SH-SY5Y (cell line): ENCODE results near the gene CIDEA.
A peak's percentile ranks its signal among the peaks of the same experiment; 100 is the strongest.

ENCODE experiments used
- GATA2 ChIP-seq: IDR thresholded peaks from 2 replicates; pipeline ENCODE4 v1.6.1; 2011; ENCODE audit warnings: mild to moderate bottlenecking, low read depth, low read length
- GATA3 ChIP-seq: IDR thresholded peaks from 2 replicates; pipeline ENCODE4 v1.6.1; 2011; ENCODE audit warnings: low read depth, mild to moderate bottlenecking, low read length, moderate library complexity

The CIDEA gene

DNA sequence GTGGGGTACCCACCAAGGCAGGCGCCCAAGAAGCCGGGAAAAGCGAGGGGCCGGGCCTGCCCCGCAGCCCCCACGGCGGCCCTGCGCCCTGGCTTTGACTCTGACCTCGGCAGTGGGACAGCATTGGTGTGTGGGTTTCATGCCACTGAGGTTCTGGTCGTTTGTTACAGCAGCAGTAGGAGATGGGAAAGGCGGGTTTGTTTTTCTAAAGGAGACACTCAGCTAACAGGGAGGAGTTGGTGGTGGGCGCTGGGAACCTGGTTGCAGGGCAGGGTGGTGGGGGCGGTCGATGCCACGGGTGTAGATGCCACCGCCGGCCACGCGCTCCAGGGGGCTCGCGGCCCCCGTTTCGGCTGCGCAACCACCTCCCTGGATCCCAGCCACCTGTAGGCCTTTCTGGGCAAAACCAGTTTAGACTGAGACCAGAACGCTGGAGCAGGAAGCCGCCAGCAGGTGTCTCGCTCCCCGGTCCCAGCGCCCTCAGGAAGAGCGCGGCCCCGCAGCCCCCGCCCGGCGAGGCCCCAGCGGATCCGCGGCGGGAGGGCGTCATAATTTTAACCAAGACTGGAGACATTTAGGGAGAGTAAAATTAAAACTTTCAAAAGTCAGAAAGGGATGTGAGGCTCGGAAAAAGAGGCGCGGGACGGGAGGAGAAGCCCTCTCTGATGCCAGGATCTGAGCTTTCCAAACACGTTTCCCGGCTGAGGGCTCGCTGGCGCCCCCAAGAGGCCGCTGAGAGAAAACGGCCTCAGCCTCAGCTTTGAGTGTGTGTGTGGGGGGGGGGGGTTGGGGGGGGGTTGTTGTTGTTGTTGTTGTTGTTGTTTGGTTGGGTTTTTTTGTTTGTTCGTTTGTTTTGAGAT lies 17.4 kb downstream of the CIDEA start:
- TF ChIP-seq GATA2 (no peak), GATA3 (no peak)

DNA sequence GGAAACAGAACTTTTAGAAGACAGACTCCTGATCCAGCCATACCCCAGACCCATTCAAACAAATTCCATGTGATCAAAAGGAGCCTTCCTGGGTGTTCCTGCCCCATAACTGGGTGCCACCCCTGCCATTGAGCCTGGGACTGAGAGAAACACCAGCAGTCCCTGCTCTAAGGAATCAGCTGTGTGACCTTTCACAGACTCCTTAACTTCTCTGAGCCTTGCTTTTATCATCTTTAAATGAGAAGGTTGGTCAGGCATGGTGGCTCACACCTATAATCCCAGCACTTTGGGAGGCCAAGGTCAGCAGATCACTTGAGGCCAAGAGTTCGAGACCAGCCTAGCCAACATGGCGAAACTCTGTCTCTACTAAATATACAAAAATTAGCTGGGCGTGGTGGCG lies 20.6 kb downstream of the CIDEA start:
- TF ChIP-seq GATA3: no peak
- no peak for TF ChIP-seq GATA2

DNA sequence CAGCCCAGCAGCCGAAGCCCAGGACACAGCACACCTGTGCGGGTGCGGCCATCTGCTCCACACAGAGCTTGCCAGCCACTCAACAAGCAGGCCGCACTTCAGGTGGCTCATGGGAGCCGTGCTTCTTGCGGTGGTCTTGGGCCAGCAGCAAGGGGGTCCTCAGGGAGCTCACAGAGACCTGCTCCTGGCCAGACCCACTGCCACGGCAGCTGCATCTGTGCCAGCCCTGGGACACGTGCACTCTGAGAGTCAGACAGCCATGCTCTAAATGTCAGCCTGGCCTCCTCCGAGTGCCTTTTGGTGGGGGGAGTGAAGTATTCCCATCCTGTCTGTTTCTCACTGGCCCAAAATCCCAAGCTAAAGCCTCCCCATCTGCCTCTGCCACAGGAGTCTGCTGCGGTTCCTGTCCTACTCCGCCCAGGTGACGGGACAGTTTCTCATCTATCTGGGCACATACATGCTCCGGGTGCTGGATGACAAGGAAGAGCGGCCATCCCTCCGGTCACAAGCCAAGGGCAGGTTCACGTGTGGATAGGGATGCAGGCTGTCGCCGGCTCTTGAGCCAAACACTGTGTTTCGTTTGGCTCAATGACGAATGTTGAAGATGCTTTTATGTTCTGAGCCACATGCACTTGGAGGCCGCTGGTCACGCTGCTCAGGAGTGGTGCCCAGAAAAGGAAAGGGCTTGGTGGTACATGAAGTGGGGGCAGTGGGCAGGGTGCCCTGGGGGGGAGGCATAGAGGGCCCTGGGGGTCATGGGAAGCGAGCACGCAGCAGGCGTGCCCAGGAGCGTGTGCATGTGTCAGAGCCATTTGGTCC lies 22.8 kb downstream of the CIDEA start:
- TF ChIP-seq GATA3 (no peak), GATA2 (no peak)

DNA sequence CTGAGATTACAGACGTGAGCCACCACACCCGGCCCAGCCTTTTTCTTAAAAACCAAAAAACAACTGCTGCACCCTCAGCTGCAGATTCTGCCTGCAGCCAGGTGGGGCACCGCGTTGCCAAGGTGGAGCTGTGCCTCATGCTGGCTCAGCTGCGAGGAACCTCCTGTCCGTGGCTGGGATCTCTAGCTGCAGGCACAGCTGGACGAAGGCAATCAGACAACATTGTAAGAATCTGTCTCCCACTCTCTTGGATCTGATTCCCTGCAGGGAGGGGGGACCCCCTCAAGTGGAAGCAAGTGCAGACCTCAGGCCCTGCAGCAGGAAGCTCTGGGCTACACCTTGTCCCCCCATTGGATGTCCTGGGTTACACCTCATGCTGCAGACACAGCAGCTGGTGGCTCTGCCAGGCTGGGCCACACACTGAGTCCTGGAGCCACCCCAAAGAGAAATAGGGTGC lies 24.1 kb downstream of the CIDEA start:
- TF ChIP-seq GATA3 (no peak), GATA2 (no peak)

DNA sequence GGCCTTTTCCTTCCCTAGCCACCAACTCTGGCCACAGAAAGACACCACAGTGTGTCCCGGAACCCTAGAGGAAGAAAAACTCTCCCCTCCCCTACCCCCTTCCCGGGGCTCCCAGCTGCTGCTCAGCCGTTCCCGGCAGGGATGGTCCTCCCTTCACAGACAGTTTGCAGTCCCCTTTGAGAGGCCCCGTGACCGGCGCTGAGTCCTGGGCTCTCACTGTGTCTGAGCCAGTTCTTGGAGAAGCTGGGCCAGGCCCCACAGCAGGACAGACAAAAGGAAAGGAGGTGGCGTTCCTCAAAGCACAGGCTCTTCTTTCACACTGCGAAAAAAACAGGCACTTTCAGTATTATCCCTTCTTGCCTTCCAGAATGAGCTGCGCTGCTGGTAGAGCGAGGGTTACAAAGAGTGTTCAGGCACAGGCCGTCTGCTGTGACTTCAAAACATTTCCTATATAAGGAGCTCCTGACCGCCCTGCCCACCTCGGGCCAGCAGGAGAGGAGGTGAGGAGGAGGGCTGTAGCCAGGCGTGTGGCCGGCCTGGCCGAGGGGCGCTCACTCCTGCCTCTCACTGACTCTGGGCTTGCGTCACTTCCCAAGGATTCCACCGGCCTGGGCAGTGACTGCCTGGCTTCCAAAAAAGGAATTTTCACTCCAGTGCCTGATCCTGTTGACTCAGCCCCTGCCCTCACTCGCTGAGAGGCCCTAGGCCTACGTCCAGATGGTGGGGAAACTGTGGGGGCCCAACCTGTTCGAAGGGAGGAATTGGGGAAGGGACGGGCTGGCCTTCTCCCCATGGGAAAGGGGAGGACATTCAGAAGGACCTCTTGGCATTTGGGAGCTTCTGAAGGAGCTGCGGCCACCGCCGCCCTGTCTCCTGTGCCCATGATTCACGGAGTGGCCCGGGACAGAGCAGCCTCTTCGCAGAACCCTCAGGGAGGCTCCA lies 24.9 kb downstream of the CIDEA start:
- TF ChIP-seq GATA2 (no peak), GATA3 (no peak)

DNA sequence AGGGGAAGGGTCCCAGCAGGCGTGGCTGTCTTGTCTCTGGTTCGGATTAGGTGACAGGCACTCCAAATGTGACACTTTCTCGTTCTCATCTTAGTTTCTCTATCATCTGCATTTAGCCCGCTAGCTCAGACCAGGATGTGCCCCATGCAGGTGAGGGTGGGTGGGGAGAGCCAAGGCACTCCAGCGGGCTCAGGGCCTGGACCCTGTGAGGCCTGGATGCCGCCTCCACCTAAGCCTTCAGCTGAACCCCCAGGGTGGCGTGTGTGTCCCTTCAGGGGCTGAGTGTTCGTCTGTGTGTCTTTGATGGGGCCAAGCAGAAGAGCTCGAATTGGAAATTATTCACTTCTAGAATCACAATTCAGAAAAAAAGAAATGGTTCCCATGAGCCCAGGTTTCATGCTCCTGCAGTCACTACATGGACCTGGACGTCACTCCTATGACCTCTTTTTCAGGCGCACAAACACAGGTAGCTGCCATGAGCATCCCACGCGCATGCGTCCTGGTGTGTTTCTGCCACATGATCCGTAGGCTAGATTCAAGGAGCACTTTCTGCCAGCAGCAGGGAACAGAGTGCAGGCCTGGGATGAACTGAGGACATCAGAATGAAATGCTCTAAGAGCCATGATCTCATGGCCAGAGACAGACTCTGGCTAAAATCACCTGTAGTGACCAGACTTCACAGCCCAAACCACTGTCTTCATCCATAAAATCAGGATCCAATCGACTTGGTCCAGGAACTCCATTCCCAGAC lies 25.8 kb downstream of the CIDEA start:
- no peak for TF ChIP-seq GATA2
- TF ChIP-seq GATA3: no peak

DNA sequence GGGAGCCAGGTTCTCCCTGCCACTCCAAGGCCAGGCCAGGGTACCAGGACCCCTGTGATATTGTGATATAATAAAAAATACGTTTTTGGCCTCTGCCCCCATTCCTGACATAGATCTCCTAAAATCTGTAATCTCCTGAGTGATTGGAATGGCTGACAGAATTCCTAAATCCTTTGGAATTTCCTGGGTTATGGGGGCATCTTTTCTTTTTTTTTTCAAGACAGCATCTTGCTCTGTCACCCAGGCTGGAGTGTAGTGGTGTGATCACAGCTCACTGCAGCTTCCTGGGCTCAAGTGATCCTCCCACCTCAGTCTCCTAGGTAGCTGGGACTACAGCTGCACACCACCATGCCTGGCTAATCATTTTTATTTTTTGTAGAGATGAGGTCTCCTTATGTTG lies 27.7 kb downstream of the CIDEA start:
- TF ChIP-seq GATA2: no peak
- TF ChIP-seq GATA3: no peak

DNA sequence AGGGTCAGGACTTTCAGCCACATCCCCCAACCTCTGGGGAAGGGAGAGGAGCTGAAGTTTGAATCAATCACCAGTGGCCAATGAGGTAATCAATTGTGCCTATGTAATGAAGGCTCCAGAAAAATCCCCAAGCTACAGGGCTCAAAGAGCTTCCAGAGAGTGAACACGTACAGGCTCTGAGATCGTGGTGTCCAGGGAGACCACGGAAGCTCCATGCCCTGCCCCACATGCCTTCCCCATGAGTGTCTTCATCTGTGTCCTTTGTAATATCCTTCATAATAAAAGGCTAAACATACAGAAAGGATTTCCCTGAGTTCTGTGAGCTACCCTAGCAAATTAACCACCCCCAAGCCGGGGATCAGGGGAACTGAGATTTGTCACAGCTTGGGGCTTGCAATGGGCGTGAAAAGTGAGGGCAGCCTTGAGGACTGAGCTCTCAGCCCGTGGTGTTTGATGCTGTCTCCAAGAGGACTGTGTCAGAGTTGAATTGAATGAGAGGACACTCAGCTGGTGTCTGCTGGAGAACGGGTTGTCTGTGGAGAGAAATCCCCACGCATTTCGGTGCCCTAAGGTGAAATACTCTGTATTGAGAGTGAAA lies 28.4 kb downstream of the CIDEA start:
- no peak for TF ChIP-seq GATA2
- no peak for TF ChIP-seq GATA3

DNA sequence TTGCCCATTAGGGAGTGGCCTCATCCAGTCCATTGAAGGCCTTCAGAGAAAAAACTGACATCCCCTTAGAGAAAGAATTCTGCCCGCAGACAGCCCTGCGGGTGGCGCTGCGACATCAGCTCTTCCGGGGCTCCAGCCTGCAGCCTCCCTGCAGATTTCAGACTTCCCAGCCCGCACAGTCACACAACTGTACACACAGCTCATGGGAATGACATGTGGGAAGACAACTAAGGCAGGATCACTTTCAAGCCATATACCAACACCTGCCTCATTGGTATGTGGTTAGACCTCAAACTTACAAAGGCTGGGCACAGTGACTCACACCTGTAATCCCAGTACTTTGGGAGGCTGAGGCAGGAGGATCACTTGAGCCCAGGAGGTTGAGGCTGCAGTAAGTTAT lies 29.1 kb downstream of the CIDEA start:
- TF ChIP-seq GATA3: no peak
- TF ChIP-seq GATA2: no peak

DNA sequence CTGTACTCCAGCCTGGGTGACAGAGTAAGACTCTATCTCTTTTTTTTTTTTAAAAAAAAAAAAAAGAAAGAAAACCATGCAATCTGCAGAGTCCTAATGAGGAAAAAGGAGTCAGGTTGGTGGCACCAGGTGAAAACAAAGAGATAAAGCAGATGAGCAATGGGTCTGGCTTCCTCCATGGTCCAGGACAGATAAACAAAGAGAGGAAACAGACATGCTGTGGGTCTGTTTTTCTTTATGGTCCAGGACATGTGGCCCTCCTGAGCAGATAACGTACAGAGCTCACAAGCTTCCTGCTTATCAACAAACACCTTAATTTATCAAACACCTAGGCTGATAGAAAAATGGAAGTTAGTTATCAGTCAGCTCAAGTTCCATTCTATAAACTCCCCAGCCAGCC lies 29.5 kb downstream of the CIDEA start:
- TF ChIP-seq GATA3 (no peak), GATA2 (peak; percentile 51)

DNA sequence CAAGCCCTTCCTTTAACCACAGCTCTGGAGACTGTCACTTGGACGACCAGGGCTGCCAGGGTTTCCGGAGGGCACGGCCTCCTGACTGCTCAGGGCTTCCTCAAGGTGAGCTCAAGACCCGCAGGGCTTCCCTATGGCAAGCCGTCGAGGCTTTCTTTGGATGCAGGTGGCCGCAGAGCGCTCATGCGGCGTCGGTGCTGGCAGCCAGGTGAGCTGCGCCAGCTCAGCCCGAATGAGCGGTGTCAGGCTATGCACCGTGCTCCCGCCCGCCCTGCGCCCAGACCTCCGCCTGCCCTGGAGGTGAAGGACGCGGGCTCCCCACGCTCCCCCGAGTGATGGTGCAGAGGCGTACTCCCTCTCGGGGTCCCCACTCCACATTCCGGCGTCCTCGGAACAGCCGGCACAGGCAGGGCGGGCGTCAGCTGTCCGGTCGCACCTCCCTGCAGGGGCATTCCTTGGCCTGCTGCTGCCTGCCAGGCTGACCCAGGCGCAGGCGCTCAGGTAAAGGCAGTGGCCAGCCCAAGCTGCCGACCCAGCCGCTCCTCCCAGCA lies 33.0 kb downstream of the CIDEA start:
- TF ChIP-seq GATA3 (no peak), GATA2 (no peak)

DNA sequence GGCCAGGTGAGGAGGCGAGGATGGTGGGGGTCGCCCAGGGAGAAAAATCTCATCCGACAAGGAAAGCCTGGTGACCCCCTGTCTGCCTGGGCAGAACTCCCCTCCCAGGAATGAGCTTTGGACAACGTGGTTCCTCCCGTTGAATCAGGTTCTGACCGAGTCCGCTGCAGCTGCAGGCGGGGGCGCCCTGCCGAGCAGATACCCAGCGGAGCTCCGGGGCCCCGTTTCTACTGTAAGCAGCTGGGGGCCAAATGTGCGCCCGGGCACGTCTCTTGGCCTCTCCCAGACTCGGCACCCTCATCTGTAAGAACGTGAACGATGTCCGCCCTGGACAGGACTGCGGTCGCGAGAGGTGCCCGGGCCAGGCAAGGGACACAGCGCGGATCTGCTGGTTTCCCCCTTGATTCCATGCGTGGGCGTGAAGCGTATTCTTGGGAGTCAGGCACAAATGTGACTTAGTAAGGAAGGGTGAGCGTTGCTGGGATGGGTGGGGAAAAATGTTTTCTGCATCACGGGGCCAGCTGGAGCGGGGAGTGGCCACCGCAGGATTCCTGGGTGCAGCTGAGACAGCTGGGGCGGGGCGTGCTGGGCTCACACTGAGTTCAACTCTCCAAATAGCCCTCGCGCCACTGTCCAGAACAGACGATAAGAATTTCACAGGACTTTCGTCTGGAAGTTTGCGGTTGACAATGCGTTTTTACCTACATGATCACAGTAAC lies 33.7 kb downstream of the CIDEA start:
- TF ChIP-seq GATA2: no peak

DNA sequence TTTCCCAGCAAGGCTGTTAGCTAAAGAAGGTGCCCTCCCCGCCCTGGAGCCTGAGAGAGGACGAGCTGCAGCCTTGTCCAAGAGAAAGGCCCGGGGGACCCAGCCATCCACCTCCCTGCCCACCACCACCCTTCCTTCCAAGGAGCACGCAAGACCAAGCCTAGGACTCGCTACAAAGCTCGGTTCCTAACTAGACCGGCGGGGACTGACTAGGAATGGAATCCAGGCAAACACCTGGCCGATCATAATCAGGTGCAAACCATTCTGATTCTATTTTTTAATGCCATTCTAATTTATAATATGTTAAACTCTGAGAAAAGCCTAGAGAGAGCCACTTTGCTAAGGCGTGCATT lies 34.2 kb downstream of the CIDEA start:
- TF ChIP-seq GATA2 (no peak), GATA3 (no peak)
